Stimulated activated CD4-positive, alpha-beta T cell treated with anti-CD3 and anti-CD28 coated beads, Interleukin-15, amount 100 ng/mL, for 24 hours (primary cell): Measurements from ENCODE around the gene ZNF808.
"Not testable (repeated sequence)": the region's sequence is repeated elsewhere in the genome, so short reads cannot be mapped to it uniquely, and the experiment has no call there.

ENCODE experiments used
- DNase-seq: peaks from one replicate; pipeline ENCODE4 v3.0.0-alpha.2; 2020

The ZNF808 gene

DNA sequence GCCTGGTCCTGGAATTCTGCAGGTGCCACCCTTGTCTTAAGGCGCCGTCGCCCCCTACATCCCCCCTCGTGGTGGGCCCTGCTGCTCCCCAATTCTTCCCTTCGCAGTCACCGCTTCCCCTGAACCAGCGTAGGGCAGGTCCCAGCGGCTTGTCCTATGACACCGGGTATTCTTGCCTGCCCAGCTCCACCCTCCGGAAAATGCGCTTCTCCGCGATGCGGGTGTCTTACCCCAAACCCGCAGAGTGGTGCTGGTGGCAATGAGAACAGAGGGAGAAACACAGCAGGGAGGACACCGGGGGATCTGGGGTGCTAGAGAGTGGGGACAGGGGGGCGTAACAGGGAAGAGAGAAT, 9.0 kb downstream of the ZNF808 start:
- DNase-seq: peak; percentile 55

DNA sequence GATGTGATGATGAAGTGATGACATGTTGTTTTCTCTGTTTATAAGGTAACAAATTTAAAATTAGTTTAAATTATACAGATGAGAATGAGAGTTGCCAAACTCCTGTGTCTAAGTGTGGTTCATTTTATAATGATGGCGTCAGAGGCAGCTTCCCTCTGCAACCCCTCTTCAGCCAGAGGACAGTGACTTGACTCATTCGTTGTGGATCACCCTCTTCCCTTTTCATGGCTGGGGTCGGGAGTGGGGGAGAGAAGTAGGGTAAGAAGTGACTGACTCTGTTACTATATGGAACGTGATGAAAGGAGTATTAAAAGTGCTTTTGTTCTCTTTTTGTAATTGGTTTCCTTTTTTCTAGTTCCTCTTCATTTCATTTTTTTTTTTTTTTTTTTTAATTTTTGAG, 11.3 kb downstream of the ZNF808 start:
- DNase-seq: not testable (repeated sequence)

DNA sequence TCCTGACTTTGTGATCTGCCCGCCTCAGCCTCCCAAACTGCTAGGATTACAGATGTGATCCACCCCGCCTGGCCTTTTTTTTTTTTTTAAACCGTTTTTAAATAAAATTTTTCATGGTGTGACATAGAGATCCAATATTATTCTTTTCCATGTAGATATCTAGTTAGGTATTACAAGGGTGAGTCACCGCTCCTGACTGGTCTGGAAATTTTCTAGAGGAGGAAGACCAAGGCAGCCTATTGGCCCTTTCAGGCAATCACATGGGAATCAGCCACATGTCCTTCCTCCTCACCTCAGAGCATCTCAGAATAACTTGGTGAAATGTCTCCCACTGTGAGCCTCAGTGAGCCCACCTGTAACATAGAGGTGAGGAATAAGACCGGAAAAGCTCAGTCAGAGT, 13.7 kb downstream of the ZNF808 start:
- not testable (repeated sequence) for DNase-seq

DNA sequence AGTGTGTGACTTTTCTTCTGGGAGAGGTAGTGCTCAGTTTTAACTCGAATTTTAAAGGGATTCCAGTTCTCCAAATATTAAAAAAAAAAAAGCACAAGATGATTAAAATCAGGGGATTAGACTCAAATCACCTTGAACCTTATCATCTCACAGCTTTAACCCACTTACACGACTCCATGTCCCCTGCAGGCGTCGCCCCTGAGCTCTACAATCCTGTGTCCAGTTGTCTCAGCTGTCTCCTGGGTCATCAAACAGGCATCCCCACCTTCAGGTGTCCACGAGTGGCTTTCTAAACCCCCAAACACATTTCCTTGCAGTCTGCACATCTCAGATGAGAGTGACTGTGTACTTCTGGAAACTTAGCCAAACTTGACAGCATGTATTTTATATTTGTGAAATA, 14.1 kb downstream of the ZNF808 start:
- DNase-seq: no peak

DNA sequence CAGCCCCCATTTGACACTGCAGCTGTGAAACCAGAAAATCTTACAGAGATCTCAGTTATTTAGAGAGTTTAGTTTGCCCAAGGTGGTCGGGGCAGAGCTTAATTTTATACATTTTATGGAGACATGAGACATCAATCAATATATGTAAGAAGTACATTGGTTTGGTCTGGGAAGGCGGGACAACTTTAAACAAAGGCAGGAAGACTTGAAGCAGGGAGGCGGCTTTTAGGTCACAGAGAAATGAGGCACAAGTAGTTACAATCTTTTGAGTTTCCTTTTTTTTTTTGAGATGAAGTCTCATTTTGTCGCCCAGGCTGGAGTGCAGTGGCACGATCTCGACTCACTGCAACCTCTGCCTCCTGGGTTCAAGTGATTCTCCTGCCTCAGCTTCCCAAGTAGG, 15.1 kb downstream of the ZNF808 start:
- DNase-seq: not testable (repeated sequence)

DNA sequence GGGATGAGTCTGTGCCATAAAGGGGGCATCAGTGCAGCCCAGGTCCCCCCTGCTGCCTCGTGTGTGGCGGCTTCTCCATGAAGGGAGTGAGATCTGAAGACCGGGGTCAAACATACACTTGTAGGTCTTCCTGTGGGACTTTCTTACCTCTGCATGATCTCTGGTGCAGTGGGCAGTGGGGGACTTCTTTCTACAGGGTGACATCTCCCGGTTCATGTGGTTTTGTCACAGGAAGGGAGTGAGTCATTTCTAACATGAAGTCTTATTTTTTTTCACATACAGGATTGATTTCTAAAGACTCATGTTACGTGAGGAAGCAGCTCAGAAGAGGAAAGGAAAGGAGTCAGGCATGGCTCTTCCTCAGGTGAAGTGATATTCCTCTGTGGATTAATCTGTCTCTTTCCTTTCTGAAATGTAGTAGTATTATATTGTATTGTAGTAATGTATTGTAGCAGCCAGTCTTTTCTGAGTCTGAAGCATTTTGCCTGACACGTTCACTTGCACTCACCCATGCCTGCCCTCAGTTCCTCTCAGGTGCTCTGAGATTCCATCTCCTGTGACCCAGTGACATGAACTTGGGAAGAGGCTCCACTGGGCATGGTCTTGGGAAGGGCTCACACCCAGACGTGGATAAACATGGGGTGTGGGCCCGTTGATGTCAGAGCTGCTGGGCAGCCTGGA, 15.7 kb downstream of the ZNF808 start:
- peak; percentile 33 for DNase-seq

DNA sequence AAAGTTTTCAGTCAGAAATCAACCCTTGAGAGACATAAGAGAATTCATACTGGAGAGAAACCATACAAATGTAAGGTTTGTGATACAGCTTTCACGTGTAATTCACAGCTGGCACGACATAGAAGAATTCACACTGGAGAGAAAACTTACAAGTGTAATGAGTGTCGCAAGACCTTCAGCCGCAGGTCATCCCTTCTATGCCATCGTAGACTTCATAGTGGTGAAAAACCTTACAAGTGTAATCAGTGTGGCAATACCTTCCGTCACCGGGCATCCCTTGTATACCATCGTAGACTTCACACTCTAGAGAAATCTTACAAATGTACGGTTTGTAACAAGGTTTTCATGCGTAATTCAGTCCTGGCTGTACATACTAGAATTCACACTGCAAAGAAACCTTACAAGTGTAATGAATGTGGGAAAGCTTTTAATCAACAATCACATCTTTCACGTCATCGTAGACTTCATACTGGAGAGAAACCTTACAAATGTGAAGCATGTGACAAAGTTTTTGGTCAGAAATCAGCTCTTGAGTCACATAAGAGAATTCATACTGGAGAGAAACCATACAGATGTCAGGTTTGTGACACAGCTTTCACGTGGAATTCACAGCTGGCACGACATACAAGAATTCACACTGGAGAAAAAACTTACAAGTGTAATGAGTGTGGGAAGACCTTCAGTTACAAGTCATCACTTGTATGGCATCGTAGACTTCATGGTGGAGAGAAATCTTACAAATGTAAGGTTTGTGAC, 26.9 kb downstream of the ZNF808 start:
- DNase-seq: no peak

DNA sequence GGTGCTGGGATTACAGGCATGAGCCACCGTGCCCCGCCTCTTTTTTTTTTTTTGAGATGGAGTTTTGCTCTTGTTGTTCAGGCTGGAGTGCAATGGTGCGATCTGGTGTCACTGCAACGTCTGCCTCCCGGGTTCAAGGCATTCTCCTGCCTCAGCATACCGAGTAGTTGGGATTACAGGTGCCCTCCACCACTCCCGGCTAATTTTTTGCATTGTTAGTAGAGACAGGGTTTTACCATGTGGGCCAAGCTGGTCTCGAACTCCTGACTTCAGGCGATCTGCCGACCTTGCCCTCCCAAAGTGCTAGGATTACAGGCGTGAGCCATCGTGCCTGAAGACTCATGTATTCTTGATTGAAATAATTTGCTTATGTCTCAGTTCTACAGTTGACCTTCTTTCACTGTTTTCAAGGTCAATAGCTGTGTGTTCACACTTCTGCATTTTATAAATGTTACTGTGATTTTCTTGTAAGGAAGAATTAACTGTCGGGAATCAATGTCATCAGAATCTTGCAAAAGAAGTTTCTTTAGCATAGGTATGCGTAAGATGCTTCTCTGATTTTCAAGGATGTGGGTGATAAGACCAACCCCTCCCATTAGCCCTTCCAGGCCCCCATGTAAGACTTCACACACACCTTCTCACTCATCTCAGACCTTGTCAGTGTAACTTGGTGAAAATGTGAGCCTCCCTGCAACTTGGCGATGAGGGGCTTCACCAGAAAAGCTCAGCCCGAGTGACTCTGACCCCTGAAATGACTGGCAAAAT, 29.9 kb downstream of the ZNF808 start:
- no peak for DNase-seq

DNA sequence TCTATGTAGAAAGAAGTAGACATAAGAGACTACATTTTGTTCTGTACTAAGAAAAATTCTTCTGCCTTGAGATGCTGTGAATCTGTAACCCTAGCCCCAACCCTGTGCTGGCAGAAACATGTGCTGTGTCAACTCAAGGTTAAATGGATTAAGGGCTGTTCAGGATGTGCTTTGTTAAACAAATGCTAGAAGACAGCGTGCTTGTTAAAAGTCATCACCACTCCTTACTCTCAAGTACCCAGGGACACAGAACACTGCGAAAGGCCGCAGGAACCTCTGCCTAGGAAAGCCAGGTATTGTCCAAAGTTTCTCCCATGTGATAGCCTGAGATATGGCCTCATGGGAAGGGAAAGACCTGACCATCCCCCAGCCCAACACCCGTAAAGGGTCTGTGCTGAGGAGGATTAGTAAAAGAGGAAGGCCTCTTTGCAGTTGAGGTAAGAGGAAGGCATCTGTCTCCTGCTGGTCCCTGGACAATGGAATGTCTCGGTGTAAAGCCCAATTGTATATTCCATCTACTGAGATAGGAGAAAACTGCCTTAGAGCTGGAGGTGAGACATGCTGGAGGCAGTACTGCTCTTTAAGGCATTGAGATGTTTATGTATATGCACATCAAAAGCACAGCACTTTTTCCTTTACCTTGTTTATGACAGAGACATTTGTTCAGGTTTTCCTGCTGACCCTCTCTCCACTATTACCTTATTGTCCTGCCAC, 31.4 kb downstream of the ZNF808 start:
- DNase-seq: not testable (repeated sequence)

DNA sequence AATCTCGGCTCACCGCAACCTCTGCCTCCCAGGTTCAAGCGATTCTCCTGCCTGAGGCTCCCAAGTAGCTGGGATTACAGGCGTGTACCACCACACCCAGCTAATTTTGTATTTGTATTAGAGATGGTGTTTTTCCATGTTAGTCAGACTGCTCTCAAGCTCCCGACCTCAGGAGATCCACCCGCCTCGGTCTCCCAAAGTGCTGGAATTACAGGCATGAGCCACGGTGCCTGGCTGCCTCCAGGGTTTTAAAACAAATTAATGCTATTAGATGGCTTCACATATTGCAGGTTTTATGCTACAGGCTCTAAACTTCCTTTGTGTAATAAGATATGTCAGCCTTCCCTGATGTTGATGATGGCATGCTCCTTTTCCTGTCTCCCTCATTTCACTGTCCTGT, 34.1 kb downstream of the ZNF808 start:
- not testable (repeated sequence) for DNase-seq

DNA sequence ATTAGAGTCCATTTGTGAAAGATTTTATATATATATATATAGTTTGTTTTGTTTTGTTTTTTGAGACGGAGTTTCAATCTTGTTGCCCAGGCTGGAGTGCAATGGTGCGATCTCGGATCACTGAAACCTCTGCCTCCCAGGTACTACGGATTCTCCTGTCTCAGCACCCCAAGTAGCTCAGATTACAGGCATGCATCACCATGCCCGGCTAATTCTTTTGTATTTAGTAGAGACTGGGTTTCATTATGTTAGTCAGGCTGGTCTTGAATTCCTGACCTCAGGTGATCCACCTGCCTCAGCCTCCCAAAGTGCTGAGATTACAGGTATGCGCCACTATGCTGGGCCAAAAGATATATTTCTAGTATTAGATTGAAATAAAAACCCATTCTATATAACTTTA, 38.7 kb downstream of the ZNF808 start:
- no peak for DNase-seq

DNA sequence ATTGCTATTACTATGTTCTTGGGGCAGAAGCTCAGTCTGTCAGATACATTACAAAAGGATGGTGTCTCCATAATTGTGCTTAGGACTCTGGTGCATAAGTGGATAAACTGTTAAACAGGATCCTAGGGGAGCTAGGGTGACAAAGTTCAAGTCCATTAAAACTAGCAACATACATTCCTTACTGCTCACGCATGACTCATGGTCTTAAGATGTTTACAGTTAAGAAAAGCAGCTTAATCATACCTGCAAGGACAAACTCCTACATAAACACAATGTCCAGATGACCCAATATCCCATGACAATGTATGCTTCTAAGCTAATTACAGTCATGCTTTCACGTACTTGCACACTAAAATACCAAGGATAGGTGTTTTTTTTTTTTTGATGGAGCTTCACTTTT, 39.1 kb downstream of the ZNF808 start:
- DNase-seq: no peak

DNA sequence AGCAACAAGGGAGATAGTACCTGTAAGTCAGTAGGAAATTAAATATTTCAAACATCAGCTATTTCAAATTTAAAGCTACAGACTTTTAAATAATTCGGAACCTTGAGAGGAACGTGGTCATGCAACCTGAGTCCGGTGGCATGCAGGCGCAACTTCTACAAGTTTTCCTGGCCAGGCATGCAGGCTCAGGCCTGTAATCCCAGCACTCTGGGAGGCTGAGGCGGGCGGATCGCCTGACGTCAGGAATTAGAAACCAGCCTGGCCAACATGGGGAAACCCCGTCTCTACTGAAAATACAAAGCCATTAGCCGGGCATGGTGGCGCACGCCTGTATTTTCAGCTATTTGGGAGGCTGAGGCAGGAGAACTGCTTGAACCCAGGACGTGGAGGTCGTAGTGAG, 40.5 kb downstream of the ZNF808 start:
- no peak for DNase-seq

DNA sequence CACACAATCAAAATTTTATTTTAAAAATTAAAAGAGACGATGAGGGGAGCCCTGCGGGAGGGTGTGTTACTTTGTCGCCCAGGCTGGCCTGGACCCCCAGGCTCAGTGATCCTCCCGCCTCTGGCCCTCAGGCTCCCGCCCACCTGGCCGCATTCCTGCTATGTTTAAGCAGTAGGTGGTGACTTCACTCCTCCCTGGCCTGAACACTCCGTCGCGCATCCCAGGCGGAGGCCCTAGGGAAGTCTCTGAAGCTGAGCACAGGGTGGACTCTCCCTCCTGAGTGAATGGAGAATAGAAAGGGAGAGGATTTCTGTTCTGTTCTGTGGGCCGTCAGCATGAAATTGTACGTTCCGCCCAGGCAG, 42.2 kb downstream of the ZNF808 start:
- DNase-seq: peak; percentile 2

DNA sequence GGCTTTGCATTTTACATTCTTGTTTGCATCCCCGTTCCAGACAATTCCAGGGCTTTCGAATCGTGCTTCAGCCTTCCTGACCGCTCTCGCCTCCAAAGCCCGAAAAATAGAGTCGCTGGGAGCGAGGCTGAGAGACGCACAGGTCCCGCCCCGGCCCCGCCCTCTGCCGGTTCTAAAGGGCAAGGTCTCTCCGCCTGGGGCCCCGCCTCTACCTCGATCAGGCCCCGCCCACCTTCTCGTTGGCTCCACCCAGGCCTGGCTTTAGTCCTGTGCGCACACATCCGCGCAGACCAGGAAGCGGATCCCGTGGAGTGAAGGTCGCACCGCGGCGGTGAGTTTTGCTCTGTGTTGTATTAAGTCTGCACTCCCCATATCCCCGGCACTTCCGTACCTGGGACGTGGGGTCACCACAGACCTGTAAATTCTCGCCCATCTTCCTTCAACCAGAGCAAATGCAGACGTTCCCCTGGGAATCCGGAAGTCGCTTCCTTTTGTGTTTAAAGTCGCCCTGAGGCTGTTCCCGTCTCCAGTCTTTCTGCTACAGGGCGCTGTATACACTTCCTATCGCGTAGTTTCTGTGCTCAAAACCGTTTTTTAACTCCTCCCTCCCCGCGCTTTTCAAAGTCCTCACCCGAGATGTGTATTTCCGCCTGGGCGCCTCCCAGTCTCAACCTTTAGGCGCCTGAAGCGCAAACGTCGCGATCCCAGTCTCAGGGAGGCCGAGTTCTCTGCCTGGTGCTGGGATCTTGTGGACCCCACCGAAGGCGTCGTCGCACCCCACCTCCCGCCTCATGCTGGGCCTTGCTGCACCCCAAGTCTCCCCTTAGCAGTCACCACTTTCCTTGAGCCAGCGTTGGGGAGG, 42.8 kb downstream of the ZNF808 start, which contains the start of gene ZNF701:
Gene ZNF701, plus strand, starts transcription at position 288 of the 862 bp plus-strand sequence. CDS start 3,861 bp downstream, outside the sequence.
- peak; percentile 92 for DNase-seq

DNA sequence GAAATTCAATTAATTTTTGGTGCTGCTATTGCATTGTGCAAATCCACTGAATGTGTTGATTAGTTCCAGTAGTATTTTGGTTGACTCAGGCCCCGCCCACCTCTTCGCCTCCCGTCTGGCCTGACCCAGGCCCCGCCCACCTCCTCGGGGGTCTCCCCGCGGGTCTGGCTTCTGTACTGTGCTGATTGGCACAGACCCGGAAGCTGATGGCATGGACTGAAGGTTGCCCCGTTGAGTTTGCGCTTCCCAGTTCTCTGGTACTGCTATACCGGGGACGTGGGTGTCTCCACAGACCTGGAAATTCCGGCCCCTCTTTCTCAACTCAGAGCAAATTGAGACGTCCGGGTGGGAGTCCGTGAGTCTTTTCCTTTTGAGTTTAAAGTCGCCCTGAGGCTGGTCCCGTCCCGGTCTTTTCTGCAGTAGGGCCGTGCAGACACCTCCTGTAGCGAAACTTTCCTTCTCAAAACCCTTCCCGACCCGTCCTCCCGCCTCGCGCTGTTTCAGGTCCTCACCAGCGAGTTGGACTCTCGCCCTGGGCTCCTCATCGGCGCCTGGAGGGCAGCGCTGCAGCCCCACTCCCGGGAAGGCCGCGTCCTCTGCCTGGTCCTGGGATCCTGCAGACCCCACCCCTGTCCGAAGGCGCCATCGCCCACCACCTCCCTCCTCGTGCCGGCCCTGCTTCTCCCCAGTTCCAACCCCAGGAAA, 57.4 kb downstream of the ZNF808 start:
- DNase-seq: no peak

DNA sequence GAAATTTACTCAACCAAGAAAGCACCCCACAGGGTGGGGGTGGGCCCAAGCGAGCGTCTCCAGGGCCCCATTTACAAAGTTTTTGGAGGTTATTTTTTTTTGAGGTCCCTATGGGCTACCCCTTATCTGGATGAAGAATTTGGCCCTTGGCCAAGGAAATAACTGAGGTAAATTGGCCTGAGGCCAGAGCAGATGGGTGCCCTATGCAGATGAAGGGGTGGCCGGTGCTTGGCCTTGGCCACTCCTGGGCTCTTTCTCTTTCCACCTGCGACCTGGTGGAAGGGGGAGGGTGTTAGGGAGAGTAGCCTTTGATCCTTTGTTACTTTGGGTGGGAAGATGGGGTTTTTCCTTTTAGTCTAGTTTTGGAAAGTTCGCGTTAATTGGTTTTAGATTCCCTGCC, 58.1 kb downstream of the ZNF808 start:
- no peak for DNase-seq

DNA sequence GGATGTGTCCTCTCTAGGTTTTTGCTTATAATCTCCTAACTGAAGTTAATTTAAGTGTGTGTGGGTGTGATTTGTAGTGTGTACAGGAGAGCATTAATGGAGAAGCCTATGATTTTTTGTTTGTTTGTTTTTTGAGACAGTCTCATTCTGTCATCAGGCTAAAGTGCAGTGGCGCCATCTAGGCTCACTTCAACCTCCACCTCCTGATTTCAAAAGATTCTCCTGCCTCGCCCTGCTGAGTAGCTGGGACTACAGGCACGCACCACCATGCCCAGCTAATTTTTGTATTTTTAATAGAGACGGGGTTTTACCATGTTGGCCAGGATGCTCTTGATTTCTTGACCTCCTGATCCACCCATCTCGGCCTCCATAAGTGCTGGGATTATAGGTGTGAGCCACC, 63.3 kb downstream of the ZNF808 start:
- DNase-seq: no peak

DNA sequence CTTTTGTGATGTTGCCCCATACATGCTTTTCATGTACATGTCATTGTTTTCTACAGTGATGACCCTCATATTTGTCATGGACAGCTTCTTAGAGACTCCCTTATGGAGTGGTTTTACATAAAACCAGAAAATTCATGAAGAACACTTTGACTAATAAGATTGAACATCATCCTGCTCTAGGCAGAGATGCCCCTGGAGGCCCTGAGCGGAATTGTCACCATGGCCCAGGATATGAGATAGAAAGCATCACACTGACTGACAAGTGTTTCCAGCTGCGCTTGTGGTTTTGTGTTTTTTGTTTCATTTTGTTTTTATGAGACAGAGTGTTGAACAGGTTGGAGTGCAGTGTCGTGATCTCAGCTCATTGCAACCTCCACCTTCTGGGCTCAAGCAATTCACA, 64.8 kb downstream of the ZNF808 start:
- no peak for DNase-seq

DNA sequence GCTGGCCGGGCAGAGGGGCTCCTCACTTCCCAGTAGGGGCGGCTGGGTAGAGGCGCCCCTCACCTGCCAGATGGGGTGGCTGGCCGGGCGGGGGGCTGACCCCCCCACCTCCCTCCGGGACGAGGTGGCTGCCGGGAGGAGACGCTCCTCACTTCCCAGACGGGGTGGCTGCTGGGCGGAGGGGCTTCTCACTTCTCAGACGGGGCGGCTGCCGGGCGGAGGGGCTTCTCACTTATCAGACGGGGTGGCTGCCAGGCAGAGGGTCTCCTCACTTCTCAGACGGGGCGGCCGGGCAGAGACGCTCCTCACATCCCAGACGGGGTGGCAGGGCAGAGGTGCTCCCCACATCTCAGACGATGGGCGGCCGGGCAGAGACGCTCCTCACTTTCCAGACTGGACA, 66.0 kb downstream of the ZNF808 start:
- not testable (repeated sequence) for DNase-seq

DNA sequence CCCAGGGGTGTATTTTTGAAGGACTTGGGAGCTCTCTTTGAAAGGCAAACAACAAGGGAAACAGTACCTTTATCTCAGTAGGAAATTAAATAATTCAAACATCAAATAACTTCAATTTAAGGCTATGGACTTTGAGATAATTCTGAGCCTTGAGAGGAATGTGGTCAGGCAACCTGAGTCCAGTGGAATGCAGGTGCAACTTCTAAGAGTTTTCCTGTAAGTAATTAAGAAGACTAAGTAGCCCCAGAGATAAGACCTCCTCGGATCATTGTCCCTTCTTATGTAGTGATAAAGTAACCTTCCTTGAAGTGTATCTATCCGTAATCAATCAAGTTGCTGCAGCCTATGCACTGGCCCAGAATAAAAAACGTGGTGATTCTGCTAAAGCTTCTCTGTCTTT, 71.8 kb downstream of the ZNF808 start:
- DNase-seq: no peak

DNA sequence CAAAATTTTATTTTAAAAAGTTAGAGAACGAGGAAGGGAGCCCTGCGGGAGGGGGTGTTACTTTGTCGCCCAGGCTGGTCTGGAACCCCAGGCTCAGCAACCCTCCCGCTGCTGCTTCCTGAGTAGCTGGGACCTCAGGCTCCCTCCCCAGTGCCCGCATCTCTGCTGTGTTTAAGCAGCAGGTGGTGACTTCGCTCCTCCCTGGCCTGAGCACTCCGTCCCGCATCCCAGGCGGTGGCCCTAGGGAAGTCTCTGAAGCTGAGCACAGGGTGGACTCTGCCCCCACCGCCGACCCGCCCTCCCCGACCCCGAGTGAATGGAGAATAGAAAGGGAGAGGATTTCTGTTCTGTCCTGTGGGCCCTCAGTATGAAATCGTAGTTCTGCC, 73.2 kb downstream of the ZNF808 start:
- peak; percentile 25 for DNase-seq
